Large intestine (tissue), 3 donors: Measurements from ENCODE around the gene TMPRSS6. TPM values are rescaled to one million over a fixed set of nuclear protein-coding genes. Genes with fewer than 3 reads are reported as not detected.
A peak's percentile ranks its signal among the peaks of the same experiment; 100 is the strongest.

Experiments
- DNase-seq, 2 donors: peaks; one replicate each; pipeline versions ENCODE4 v3.0.0 to v3.0.0-alpha.2; 2013
- H3K27ac ChIP-seq: one replicate; pipeline ENCODE4 v1.5.1; 2013; ENCODE audit warnings: low read length
- H3K27me3 ChIP-seq: 2 replicates; pipeline ENCODE4 v1.6.1; 2013; ENCODE audit warnings: low read length; ENCODE audit not compliant: control insufficient read depth, insufficient read depth
- H3K36me3 ChIP-seq: 2 replicates; pipeline ENCODE4 v1.6.1; 2013; ENCODE audit warnings: low read length; ENCODE audit not compliant: control insufficient read depth, insufficient read depth
- H3K4me1 ChIP-seq: one replicate; pipeline ENCODE4 v1.6.1; 2013; ENCODE audit warnings: low read length; ENCODE audit not compliant: control insufficient read depth, insufficient read depth
- H3K4me3 ChIP-seq: one replicate; pipeline ENCODE4 v1.5.1; 2013; ENCODE audit warnings: low read length
- H3K9me3 ChIP-seq: one replicate; pipeline ENCODE4 v1.6.1; 2013; ENCODE audit warnings: mild to moderate bottlenecking, low read depth, low read length, moderate library complexity; ENCODE audit not compliant: control insufficient read depth
- WGBS: methylation state at CpG from one replicate; pipeline ENCODE4 v1.1.5; 2013; ENCODE audit warnings: low lambda C conversion rate; ENCODE audit not compliant: insufficient coverage; 5-methylcytosine and 5-hydroxymethylcytosine counted together
- polyA plus RNA-seq: library from polyadenylated mRNA; unstranded; fragments of 120-200 nt; gene quantifications from one replicate; pipeline ENCODE4 v1.2.1, GENCODE V29; 2013

TMPRSS6 gene
- polyA plus RNA-seq, 1 donor, result 3.8 TPM

GRCh38 chr22:37028692-37029674, 80.5 kb downstream of the TMPRSS6 start:
- H3K4me3 ChIP-seq, result no peak overlapping the region
- peak in 1 of 2 donors; percentile 44 for DNase-seq
- H3K27ac ChIP-seq, result peak overlapping the region; percentile 29
- peaks cover 66% of the 10 kb centered on the region for H3K36me3 ChIP-seq
- no CpG with 5 or more reads among the region's 22 CpGs for WGBS
- peaks cover 9% of the 10 kb centered on the region for H3K9me3 ChIP-seq
- peaks cover 70% of the 10 kb centered on the region for H3K4me1 ChIP-seq
- no peaks in the 10 kb centered on the region for H3K27me3 ChIP-seq

DNA sequence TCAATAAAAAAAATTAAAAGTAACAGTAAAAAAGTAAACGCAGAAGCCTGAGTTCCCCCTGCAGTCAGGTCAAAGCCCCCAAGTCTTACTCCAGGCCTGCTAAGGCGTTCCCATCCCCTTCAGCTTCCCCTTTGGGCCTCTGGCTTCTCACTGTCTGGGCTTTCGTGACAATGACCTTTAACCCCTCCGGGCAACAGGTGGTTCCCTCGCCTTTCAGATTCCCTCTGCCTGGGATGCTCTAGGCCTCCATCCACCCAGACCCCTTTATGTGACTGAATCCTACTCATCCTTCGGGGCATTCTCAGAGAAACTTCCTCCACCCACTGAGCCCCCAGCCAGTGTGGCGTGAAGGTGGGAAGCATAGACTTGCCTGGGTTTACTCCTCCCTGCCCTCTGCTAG, 82.0 kb downstream of the TMPRSS6 start:
- peaks cover 64% of the 10 kb centered on the region for H3K4me1 ChIP-seq
- peaks cover 66% of the 10 kb centered on the region for H3K36me3 ChIP-seq
- 70% methylated on average over 3 of the region's 7 CpGs for WGBS
- H3K27me3 ChIP-seq, result no peaks in the 10 kb centered on the region
- H3K4me3 ChIP-seq, result no peak overlapping the region
- peaks cover 11% of the 10 kb centered on the region for H3K9me3 ChIP-seq
- peak overlapping the region; percentile 13 for H3K27ac ChIP-seq
- peak in 1 of 2 donors; percentile 50 for DNase-seq

GRCh38 chr22:37026325-37026724, 83.2 kb downstream of the TMPRSS6 start:
- H3K27me3 ChIP-seq, result no peaks in the 10 kb centered on the region
- no CpG with 5 or more reads among the region's 5 CpGs for WGBS
- H3K4me3 ChIP-seq, result peak overlapping the region; percentile 48
- H3K4me1 ChIP-seq, result peaks cover 63% of the 10 kb centered on the region
- peaks cover 11% of the 10 kb centered on the region for H3K9me3 ChIP-seq
- no peak for DNase-seq
- peaks cover 66% of the 10 kb centered on the region for H3K36me3 ChIP-seq
- H3K27ac ChIP-seq, result peak overlapping the region; percentile 93

DNA sequence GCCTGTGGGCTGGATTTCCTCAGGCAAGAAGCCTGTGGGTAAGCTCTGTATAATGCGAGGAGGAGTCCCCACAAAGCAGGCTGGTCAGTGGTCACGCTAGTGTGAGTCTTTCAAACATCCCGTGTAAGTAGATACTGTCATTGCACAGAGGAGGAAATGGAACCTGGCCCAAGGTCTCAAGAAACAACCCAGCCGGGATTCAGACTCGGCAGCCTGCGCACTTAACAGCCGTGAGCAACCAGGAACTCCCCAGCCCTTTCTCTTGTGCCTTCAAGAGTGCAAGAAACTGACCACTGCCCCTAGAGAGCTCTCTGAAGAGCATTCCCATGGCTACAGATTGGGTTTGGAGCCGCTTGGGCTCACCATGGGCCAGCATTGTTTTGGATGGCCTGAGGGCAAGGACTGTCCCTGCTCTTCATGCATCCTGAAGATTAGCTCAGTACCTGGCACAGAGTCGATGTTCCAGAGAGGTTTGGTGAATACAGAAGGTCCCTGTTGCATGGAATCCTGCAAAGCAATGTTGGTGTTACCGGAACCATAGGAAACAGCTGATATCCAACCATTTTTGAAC, 83.9 kb downstream of the TMPRSS6 start:
- no CpG with 5 or more reads among the region's 10 CpGs for WGBS
- Histone ChIP-seq H3K4me3 (peak overlapping the region; percentile 48), H3K27ac (peak overlapping the region; percentile 93), H3K27me3 (no peaks in the 10 kb centered on the region), H3K9me3 (peaks cover 11% of the 10 kb centered on the region), H3K4me1 (peaks cover 65% of the 10 kb centered on the region), H3K36me3 (peaks cover 59% of the 10 kb centered on the region)
- no peak for DNase-seq

DNA sequence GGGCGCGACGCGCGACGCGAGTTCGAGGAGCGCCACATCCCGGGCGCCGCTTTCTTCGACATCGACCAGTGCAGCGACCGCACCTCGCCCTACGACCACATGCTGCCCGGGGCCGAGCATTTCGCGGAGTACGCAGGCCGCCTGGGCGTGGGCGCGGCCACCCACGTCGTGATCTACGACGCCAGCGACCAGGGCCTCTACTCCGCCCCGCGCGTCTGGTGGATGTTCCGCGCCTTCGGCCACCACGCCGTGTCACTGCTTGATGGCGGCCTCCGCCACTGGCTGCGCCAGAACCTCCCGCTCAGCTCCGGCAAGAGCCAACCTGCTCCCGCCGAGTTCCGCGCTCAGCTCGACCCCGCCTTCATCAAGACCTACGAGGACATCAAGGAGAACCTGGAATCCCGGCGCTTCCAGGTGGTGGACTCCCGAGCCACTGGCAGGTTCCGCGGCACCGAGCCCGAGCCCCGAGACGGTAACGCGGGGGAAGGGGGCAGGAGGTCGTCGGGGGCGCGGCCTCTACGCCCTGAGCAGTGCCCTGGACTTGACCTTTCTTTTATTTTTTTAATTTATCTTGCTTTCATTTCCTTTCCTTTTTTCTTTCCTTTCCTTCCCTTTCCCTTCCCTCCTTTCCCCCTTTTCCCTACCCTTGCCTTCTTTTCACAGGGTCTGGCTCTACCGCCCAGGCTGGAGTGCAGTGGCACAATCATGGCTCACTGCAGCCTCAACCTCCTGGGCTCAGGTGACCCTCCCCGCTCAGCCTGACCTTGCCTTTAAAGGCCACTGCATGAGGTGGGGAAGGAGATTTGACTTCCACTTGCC, 85.0 kb downstream of the TMPRSS6 start:
- Histone ChIP-seq H3K4me1 (peaks cover 69% of the 10 kb centered on the region), H3K4me3 (peak overlapping the region; percentile 48)
- no peak for DNase-seq

GRCh38 chr22:37023743-37024338, 85.7 kb downstream of the TMPRSS6 start:
- peak; percentile 92 for DNase-seq
- no CpG with 5 or more reads among the region's 34 CpGs for WGBS
- peaks cover 64% of the 10 kb centered on the region for H3K4me1 ChIP-seq

More for the DNA sequence above, 85.0 kb downstream of the TMPRSS6 start:
- Histone ChIP-seq H3K36me3 (peaks cover 49% of the 10 kb centered on the region), H3K9me3 (peaks cover 11% of the 10 kb centered on the region), H3K27ac (peak overlapping the region; percentile 93), H3K27me3 (no peaks in the 10 kb centered on the region)
- WGBS, result no CpG with 5 or more reads among the region's 71 CpGs

DNA sequence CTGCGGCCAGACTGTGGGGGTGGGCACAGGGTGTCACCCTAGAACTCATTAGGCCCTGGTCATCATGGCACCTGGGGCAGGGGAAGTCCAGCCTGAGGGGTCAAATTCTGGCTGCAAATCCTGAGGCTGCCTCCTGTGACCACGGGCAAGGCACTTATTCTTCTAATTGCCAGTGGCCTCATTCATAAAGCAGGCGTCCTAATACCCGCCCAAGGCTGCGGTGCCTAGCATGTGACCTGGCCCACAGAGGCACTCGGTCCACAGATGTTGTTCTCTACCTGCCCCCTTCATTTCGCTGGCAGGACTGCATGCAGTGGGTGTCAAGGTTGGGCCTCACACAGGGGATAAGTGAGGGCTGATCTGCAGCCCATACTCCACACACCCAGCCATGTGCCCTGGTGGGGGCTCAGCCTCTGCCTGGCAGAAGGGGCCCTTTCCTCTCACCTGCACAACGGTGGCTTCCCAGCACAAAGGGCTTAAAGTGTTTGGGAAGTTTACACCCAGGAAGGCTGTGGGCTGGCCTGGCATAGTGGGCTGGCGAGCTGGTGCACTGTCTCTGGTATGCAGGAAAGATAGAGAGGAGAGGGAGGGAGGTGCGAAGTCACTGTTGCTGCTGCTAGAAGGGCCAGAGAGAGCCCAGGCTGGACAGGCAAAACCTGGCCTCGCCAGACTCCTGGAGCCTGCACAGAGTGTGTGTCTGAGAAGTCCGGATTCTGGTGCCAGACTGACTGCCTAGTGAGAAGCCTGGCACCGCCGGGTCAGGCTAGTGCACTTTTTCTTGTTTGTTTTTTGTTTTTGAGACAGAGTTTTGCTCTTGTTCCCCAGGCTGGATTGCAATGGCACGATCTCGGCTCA, 86.8 kb downstream of the TMPRSS6 start:
- Histone ChIP-seq H3K4me1 (peaks cover 61% of the 10 kb centered on the region), H3K27ac (peak overlapping the region; percentile 93)

More at GRCh38 chr22:37023743-37024338, 85.7 kb downstream of the TMPRSS6 start:
- Histone ChIP-seq H3K4me3 (peak overlapping the region; percentile 48), H3K36me3 (peaks cover 42% of the 10 kb centered on the region), H3K9me3 (peaks cover 11% of the 10 kb centered on the region), H3K27ac (peak overlapping the region; percentile 93), H3K27me3 (no peaks in the 10 kb centered on the region)

DNA sequence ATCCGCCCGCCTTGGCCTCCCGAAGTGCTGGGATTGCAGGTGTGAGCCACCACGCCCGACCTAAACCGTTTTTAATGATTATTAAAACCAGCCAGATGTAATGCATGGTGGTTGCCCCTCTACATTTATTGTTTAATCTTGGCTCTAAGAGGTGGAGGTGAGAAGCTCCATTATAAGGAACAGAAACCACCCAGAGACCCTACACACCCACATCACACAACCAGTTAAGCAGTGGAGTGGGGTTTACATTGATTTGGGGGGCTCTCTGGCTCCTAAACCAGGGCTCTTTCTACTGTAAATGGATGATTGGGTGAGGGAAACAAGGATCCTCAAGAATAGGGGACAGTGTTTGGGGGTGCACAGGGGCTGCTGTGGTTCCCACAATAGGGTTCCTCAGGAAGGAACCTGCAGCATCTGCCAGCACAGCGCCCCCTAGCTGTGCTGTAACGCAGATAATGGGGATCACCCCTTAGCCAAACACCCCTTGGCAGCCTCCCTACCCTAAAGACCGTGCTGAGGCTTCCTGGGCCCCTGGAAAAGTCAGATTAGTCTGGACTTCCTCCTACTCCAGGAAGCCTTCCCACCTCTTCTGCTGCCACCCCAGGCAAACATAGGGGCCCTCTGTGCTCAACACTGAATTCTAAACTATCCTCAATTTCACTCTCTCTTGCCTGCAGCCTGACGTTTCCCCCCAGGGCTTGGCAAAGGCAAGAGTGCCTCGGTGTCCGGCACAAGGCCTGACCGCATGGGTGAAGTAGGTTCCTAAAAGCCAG, 87.6 kb downstream of the TMPRSS6 start:
- peak; percentile 60 to 61 for DNase-seq
- H3K9me3 ChIP-seq, result peaks cover 11% of the 10 kb centered on the region
- H3K4me3 ChIP-seq, result no peak overlapping the region
- H3K27me3 ChIP-seq, result no peaks in the 10 kb centered on the region
- WGBS, result no CpG with 5 or more reads among the region's 13 CpGs
- peak overlapping the region; percentile 93 for H3K27ac ChIP-seq
- H3K36me3 ChIP-seq, result peaks cover 37% of the 10 kb centered on the region
- peaks cover 62% of the 10 kb centered on the region for H3K4me1 ChIP-seq

More for the DNA sequence above, 86.8 kb downstream of the TMPRSS6 start:
- WGBS, result no CpG with 5 or more reads among the region's 16 CpGs
- H3K9me3 ChIP-seq, result peaks cover 11% of the 10 kb centered on the region
- peak; percentile 58 to 68 for DNase-seq
- H3K36me3 ChIP-seq, result peaks cover 39% of the 10 kb centered on the region
- no peaks in the 10 kb centered on the region for H3K27me3 ChIP-seq
- no peak overlapping the region for H3K4me3 ChIP-seq
